ENCODE data around the gene KCNG2. TPM values are rescaled to one million over a fixed set of nuclear protein-coding genes. Genes with fewer than 3 reads are reported as not detected.

The KCNG2 gene
- total RNA-seq, 4 donors from 2014 or later = 2.3 to 3.8 (median 3.2) TPM; not detected in 1

GRCh38 chr18:79851489-79851888 lies 53.8 kb downstream of the KCNG2 start:
- Histone ChIP-seq H3K36me3 (no peaks in the 10 kb centered on the region), H3K27ac (no peak overlapping the region), H3K4me3 (no peak overlapping the region), H3K4me1 (peaks cover 0 to 7% (median 0%) of the 10 kb centered on the region in 4 donors), H3K27me3 (no peaks in the 10 kb centered on the region), H3K9me3 (no peaks in the 10 kb centered on the region)
- peak in 2 of 3 donors; percentile 3 to 24 for DNase-seq
- no peak for TF ChIP-seq POLR2A (IDR thresholded peaks at IDR 0.05)
- no peak for TF ChIP-seq CTCF (IDR thresholded peaks at IDR 0.05)

- no peak overlapping the region for H3K4me3 ChIP-seq
- no peaks in the 10 kb centered on the region for H3K9me3 ChIP-seq
- no peak overlapping the region for H3K27ac ChIP-seq
- H3K27me3 ChIP-seq = no peaks in the 10 kb centered on the region
- peak in 2 of 3 donors; percentile 8 to 26 for DNase-seq
- no peak for TF ChIP-seq CTCF (IDR thresholded peaks at IDR 0.05)
- TF ChIP-seq POLR2A (IDR thresholded peaks at IDR 0.05) = no peak
- peaks cover 0 to 7% (median 0%) of the 10 kb centered on the region in 4 donors for H3K4me1 ChIP-seq
- no peaks in the 10 kb centered on the region for H3K36me3 ChIP-seq
These were observed 54.2 kb downstream of the KCNG2 start for GRCh38 chr18:79851950-79852349.

GRCh38 chr18:79852561-79853302 lies 55.0 kb downstream of the KCNG2 start:
- Histone ChIP-seq H3K27ac (no peak overlapping the region), H3K4me1 (peaks cover 0 to 7% (median 0%) of the 10 kb centered on the region in 4 donors), H3K9me3 (no peaks in the 10 kb centered on the region), H3K36me3 (no peaks in the 10 kb centered on the region), H3K4me3 (no peak overlapping the region), H3K27me3 (no peaks in the 10 kb centered on the region)
- DNase-seq = peak in 2 of 3 donors; percentile 12 to 34
- TF ChIP-seq CTCF (IDR thresholded peaks at IDR 0.05) (no peak), POLR2A (IDR thresholded peaks at IDR 0.05) (no peak)

- TF ChIP-seq POLR2A (IDR thresholded peaks at IDR 0.05) = no peak
- Histone ChIP-seq H3K27ac (no peak overlapping the region), H3K4me3 (no peak overlapping the region), H3K4me1 (peaks cover 0 to 7% (median 0%) of the 10 kb centered on the region in 4 donors), H3K36me3 (no peaks in the 10 kb centered on the region), H3K27me3 (no peaks in the 10 kb centered on the region), H3K9me3 (no peaks in the 10 kb centered on the region)
- peak in 2 of 3 donors; percentile 10 to 35 for DNase-seq
These were observed 55.7 kb downstream of the KCNG2 start for GRCh38 chr18:79853303-79853992.

GRCh38 chr18:79853993-79854364 lies 56.2 kb downstream of the KCNG2 start:
- no peaks in the 10 kb centered on the region for H3K27me3 ChIP-seq
- H3K36me3 ChIP-seq = no peaks in the 10 kb centered on the region
- H3K27ac ChIP-seq = no peak overlapping the region
- peak; percentile 12 to 34 (median 26) for DNase-seq
- no peak overlapping the region for H3K4me3 ChIP-seq
- H3K9me3 ChIP-seq = no peaks in the 10 kb centered on the region
- peaks cover 0 to 7% (median 0%) of the 10 kb centered on the region in 4 donors for H3K4me1 ChIP-seq
- TF ChIP-seq POLR2A (IDR thresholded peaks at IDR 0.05) (no peak), CTCF (IDR thresholded peaks at IDR 0.05) (no peak)
